ENCODE data around the gene DSP. TPM values are rescaled to one million over a fixed set of nuclear protein-coding genes. Genes with fewer than 3 reads are reported as not detected.
A peak's percentile ranks its signal among the peaks of the same experiment; 100 is the strongest.

DSP gene
- total and polyA plus RNA-seq, 2 experiments from 2014 or later: 73.7 to 156 TPM

GRCh38 chr6:7580927-7581618 lies 39.6 kb downstream of the DSP start:
- DNase-seq (ENCODE audit: low spot score): no peak
- H3K36me3 ChIP-seq (replicated peaks; ENCODE audit: insufficient read depth, low read depth): peaks cover 9% of the 10 kb centered on the region

GRCh38 chr6:7585287-7585930 lies 43.9 kb downstream of the DSP start:
- Histone ChIP-seq H4K20me1 (ENCODE audit: insufficient read depth, poor library complexity, severe bottlenecking) (no peaks in the 10 kb centered on the region), H3K27me3 (no peaks in the 10 kb centered on the region), H3K36me3 (replicated peaks; ENCODE audit: insufficient read depth, low read depth) (no peaks in the 10 kb centered on the region), H3K27ac (no peak overlapping the region), H3K4me3 (no peak overlapping the region), H3K4me1 (ENCODE audit: insufficient read depth) (no peaks in the 10 kb centered on the region), H3K4me2 (no peak overlapping the region), H3K9me3 (ENCODE audit: low read depth) (no peaks in the 10 kb centered on the region), H2AFZ (no peak overlapping the region), H3K79me2 (peaks cover 2% of the 10 kb centered on the region), H3K9me2 (replicated peaks; ENCODE audit: insufficient read depth) (no peaks in the 10 kb centered on the region)
- no peak for DNase-seq (ENCODE audit: low spot score)
- no peak for TF ChIP-seq EZH2phosphoT487 (IDR thresholded peaks at IDR 0.05; ENCODE audit: low read depth, severe bottlenecking, unreplicated experiment)
- no peak for TF ChIP-seq CTCF (IDR thresholded peaks at IDR 0.05; ENCODE audit: poor library complexity)
- WGBS (ENCODE audit: low lambda C conversion rate, missing lambda C conversion rate): 98% methylated on average over 28 of the region's 28 CpGs

More at GRCh38 chr6:7580927-7581618, 39.6 kb downstream of the DSP start:
- no peaks in the 10 kb centered on the region for H3K79me2 ChIP-seq
- no peak overlapping the region for H2AFZ ChIP-seq
- no peaks in the 10 kb centered on the region for H3K4me1 ChIP-seq (ENCODE audit: insufficient read depth)
- no peaks in the 10 kb centered on the region for H3K9me2 ChIP-seq (replicated peaks; ENCODE audit: insufficient read depth)
- H3K27ac ChIP-seq: peak overlapping the region; percentile 7
- TF ChIP-seq EZH2phosphoT487 (IDR thresholded peaks at IDR 0.05; ENCODE audit: low read depth, severe bottlenecking, unreplicated experiment) (no peak), CTCF (IDR thresholded peaks at IDR 0.05; ENCODE audit: poor library complexity) (no peak), EZH2 (IDR thresholded peaks at IDR 0.05; ENCODE audit: borderline replicate concordance) (no peak)
- H3K4me2 ChIP-seq: no peak overlapping the region
- WGBS (ENCODE audit: low lambda C conversion rate, missing lambda C conversion rate): 85% methylated on average over 14 of the region's 14 CpGs
- H3K27me3 ChIP-seq: no peaks in the 10 kb centered on the region
- H3K9me3 ChIP-seq (ENCODE audit: low read depth): no peaks in the 10 kb centered on the region
- H4K20me1 ChIP-seq (ENCODE audit: insufficient read depth, poor library complexity, severe bottlenecking): no peaks in the 10 kb centered on the region
- H3K4me3 ChIP-seq: no peak overlapping the region

- peaks cover 19% of the 10 kb centered on the region for H4K20me1 ChIP-seq (ENCODE audit: insufficient read depth, poor library complexity, severe bottlenecking)
- no peaks in the 10 kb centered on the region for H3K9me2 ChIP-seq (replicated peaks; ENCODE audit: insufficient read depth)
- 58% methylated on average over 3 of the region's 3 CpGs for WGBS (ENCODE audit: low lambda C conversion rate, missing lambda C conversion rate)
- H3K27ac ChIP-seq: peak overlapping the region; percentile 70
- no peak overlapping the region for H3K4me3 ChIP-seq
- no peaks in the 10 kb centered on the region for H3K9me3 ChIP-seq (ENCODE audit: low read depth)
- H3K36me3 ChIP-seq (replicated peaks; ENCODE audit: insufficient read depth, low read depth): no peaks in the 10 kb centered on the region
- peaks cover 10% of the 10 kb centered on the region for H3K4me1 ChIP-seq (ENCODE audit: insufficient read depth)
- TF ChIP-seq EZH2 (IDR thresholded peaks at IDR 0.05; ENCODE audit: borderline replicate concordance) (no peak), EZH2phosphoT487 (IDR thresholded peaks at IDR 0.05; ENCODE audit: low read depth, severe bottlenecking, unreplicated experiment) (no peak), CTCF (IDR thresholded peaks at IDR 0.05; ENCODE audit: poor library complexity) (no peak)
- DNase-seq (ENCODE audit: low spot score): peak; percentile 63
- H3K4me2 ChIP-seq: no peak overlapping the region
- peaks cover 25% of the 10 kb centered on the region for H3K79me2 ChIP-seq
- no peak overlapping the region for H2AFZ ChIP-seq
- H3K27me3 ChIP-seq: no peaks in the 10 kb centered on the region
Measured at GRCh38 chr6:7587631-7588100, 46.2 kb downstream of the DSP start.

All from hepatocyte (in vitro differentiated cells).